Chondrocyte (in vitro differentiated cells): ENCODE measurements around the gene ADRB2. TPM values are rescaled to one million over a fixed set of nuclear protein-coding genes. Genes with fewer than 3 reads are reported as not detected.

Source experiments
- DNase-seq: peaks from one replicate; pipeline ENCODE4 v3.0.0; 2021; ENCODE audit warnings: mixed read lengths, low spot score
- H3K27ac Mint-ChIP-seq: one replicate; pipeline ENCODE4 v1.8.0; 2021; ENCODE audit warnings: mild to moderate bottlenecking, moderate library complexity, mixed read lengths; ENCODE audit not compliant: unreplicated experiment
- H3K27me3 Mint-ChIP-seq: 2 replicates; pipeline ENCODE4 v1.8.0; 2021; ENCODE audit warnings: low read depth, mixed read lengths
- H3K36me3 Mint-ChIP-seq: 2 replicates; pipeline ENCODE4 v1.8.0; 2021; ENCODE audit warnings: low read depth, mixed read lengths
- H3K4me1 Mint-ChIP-seq: 2 replicates; pipeline ENCODE4 v1.8.0; 2021; ENCODE audit warnings: low read depth, mild to moderate bottlenecking, mixed read lengths
- H3K4me3 Mint-ChIP-seq: one replicate; pipeline ENCODE4 v1.8.0; 2021; ENCODE audit warnings: mild to moderate bottlenecking, moderate library complexity, mixed read lengths; ENCODE audit not compliant: unreplicated experiment
- H3K9me3 Mint-ChIP-seq: 2 replicates; pipeline ENCODE4 v1.8.0; 2021; ENCODE audit warnings: low read depth, mixed read lengths
- total RNA-seq: library from RNA; stranded (reverse); gene quantifications from 3 replicates; pipeline ENCODE4 v1.2.1, GENCODE V29; 2021
- TF ChIP-seq, protein P1 (sequence below): fragments of 200-600 bp; sonication (generic); IDR thresholded peaks from 2 replicates; pipeline ENCODE4 v1.5.0; 2021; ENCODE audit warnings: antibody characterized with exemption, mild to moderate bottlenecking, moderate library complexity

ADRB2 gene
- total RNA-seq, 1 donor from 2014 or later: 0.40 TPM

DNA sequence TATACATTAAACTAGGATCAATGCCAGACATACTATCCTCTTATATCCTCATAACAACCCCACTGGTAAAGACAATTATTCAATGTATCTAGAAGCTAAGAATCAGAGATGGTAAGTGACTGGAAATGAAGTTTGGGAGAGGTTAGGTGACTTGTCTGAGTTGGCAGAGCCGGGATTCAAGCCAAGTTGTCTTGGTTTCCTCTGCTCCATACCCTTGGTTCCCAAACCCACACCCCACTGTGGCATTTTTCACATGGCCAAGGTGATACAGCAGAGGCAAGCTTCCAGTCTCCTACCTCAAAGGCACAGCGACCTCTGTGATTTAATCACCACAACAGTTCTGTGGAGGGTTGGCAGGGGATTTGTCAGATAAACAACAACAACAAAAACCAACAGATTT lies 34.7 kb upstream of the ADRB2 start:
- TF ChIP-seq, protein P1, sequence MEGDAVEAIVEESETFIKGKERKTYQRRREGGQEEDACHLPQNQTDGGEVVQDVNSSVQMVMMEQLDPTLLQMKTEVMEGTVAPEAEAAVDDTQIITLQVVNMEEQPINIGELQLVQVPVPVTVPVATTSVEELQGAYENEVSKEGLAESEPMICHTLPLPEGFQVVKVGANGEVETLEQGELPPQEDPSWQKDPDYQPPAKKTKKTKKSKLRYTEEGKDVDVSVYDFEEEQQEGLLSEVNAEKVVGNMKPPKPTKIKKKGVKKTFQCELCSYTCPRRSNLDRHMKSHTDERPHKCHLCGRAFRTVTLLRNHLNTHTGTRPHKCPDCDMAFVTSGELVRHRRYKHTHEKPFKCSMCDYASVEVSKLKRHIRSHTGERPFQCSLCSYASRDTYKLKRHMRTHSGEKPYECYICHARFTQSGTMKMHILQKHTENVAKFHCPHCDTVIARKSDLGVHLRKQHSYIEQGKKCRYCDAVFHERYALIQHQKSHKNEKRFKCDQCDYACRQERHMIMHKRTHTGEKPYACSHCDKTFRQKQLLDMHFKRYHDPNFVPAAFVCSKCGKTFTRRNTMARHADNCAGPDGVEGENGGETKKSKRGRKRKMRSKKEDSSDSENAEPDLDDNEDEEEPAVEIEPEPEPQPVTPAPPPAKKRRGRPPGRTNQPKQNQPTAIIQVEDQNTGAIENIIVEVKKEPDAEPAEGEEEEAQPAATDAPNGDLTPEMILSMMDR: no peak
- H3K27ac Mint-ChIP-seq: no peak overlapping the region
- peaks cover 6% of the 10 kb centered on the region for H3K4me1 Mint-ChIP-seq
- no peak for DNase-seq
- no peak overlapping the region for H3K4me3 Mint-ChIP-seq
- no peaks in the 10 kb centered on the region for H3K27me3 Mint-ChIP-seq
- H3K36me3 Mint-ChIP-seq: no peaks in the 10 kb centered on the region
- no peaks in the 10 kb centered on the region for H3K9me3 Mint-ChIP-seq

DNA sequence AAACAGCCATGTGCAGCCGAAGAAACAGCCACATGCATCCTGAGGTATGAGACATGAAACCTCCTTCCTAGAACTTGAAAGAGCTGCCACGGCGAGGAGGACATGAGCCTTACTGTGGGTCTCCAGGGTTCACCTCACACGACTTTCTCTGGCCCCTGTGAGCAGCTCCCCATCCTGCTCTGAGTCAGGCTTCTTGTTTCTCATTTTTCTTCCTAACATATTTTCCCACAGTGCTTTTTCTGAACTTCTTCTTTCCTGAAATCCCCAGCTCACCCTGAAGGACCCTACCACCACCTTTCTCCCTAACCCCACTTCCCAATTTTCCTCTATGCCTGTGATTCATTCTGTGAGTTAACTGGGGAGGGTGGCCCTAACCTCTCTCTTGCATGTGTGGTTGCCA lies 33.7 kb upstream of the ADRB2 start:
- TF ChIP-seq, protein P1: no peak
- Mint-ChIP-seq H3K4me3 (no peak overlapping the region), H3K9me3 (no peaks in the 10 kb centered on the region), H3K36me3 (no peaks in the 10 kb centered on the region), H3K27me3 (no peaks in the 10 kb centered on the region), H3K27ac (no peak overlapping the region), H3K4me1 (peaks cover 6% of the 10 kb centered on the region)
- DNase-seq: no peak

DNA sequence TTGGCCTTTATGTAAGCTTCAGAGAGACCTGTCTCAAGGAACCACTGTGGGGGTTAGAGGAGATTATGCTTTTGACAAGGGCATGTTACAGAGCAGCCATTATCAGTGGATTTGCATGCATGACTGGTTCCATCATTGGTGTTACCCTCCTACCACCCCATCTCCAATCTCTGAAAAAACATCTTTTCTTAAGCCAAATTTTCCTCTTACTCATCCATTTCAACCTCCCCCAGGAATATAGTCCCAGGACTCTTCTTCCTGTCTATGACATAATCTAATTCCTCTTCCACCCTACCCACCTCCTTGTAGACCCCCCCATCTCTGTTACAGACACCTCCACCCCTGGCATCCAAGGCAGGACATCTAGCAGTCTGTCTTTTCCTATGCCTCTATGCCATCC lies 33.1 kb upstream of the ADRB2 start:
- TF ChIP-seq, protein P1: no peak
- no peak overlapping the region for H3K4me3 Mint-ChIP-seq
- H3K9me3 Mint-ChIP-seq: no peaks in the 10 kb centered on the region
- H3K36me3 Mint-ChIP-seq: no peaks in the 10 kb centered on the region
- H3K27ac Mint-ChIP-seq: no peak overlapping the region
- no peak for DNase-seq
- peaks cover 6% of the 10 kb centered on the region for H3K4me1 Mint-ChIP-seq
- no peaks in the 10 kb centered on the region for H3K27me3 Mint-ChIP-seq

DNA sequence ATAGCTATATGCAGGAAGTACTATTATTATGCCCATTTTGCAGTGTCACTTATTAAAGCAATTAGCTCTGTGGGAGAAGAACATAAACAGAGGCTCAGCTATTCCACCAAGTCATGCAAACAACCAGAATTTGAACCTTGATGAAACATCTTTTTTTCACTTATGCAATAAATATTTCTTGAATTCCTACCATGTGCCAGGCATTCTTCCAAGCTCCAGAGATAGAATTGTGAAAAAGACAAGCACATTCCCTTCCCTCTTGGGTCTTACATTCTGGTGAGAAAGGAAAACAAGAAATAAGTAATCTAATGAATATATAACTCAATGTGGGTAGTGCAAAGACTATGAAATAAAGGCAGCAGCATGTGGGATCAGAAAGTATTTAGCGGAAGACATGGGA lies 32.1 kb upstream of the ADRB2 start:
- no peak for DNase-seq
- Mint-ChIP-seq H3K4me1 (peaks cover 6% of the 10 kb centered on the region), H3K4me3 (no peak overlapping the region), H3K9me3 (no peaks in the 10 kb centered on the region), H3K27ac (no peak overlapping the region), H3K27me3 (no peaks in the 10 kb centered on the region), H3K36me3 (no peaks in the 10 kb centered on the region)
- TF ChIP-seq, protein P1: no peak

DNA sequence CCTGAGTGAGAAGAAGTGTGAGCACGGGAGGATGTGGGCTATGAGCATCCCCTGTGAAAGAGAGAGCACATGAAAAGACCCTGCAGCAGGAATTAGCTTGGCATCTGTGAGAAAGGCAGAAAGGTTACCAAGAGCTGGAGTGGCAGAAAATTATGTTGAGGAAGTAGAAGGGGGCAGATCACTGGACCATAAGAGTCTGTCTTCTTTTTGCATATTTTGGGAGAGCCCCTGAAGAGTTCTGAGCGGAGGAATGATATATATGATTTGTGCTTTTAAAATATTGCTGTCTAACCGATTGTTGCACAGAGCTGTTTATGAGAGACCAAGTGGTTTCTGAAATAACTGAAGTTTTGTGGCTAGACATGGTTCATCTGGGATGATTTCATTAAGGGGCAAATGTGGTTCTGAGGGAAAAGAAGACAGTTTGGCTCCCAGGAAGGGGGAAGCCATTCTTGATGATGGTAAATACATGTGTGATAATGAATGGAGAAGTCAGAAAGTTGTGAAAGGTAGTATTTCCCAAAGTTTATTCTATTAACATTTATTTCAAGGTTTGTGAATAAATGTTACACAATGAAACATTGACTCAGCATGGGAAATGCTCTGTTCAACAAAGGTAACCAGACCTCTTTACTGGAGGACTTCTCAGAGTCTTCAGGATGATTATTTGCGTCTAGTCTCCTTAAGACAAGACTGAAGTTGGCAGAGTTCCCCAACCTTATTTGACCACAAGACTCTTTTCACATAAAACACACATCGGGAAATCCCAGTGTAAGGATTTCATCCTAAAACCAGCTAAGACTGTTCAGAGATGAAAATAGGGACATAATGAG lies 31.5 kb upstream of the ADRB2 start:
- H3K4me3 Mint-ChIP-seq: no peak overlapping the region
- H3K27ac Mint-ChIP-seq: no peak overlapping the region
- H3K4me1 Mint-ChIP-seq: peaks cover 6% of the 10 kb centered on the region
- no peaks in the 10 kb centered on the region for H3K27me3 Mint-ChIP-seq
- DNase-seq: no peak
- TF ChIP-seq, protein P1: no peak
- no peaks in the 10 kb centered on the region for H3K36me3 Mint-ChIP-seq
- no peaks in the 10 kb centered on the region for H3K9me3 Mint-ChIP-seq
